ENCODE results near the gene TRPM3. TPM values are rescaled to one million over a fixed set of nuclear protein-coding genes. Genes with fewer than 3 reads are reported as not detected.

Gene TRPM3
- polyA plus RNA-seq, 3 donors from 2014 or later = not detected

DNA sequence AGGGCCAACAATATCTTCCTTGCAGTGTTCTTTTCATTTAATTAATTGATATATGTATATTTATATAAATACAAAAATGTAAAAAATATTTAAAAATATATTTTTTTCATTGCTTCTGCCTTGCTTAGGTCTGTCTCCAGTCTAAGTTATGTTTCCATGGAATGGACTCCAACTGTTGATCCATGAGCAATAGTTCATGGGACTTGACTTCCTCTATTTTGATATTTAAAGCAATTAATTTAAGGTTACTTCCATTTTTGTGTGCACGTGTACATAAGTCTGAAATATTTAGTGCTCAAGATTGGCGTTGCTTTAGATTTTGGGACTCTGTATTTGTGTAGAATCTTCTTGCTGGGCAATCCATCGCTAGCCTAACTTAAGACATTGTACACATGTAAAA, 551.6 kb downstream of the TRPM3 start:
- peaks cover 0 to 2% (median 0%) of the 10 kb centered on the region in 6 donors for H3K9me3 Mint-ChIP-seq
- H3K27me3 Mint-ChIP-seq (ENCODE audit: low read depth in 3 of 3) = no peaks in the 10 kb centered on the region
- no peaks in the 10 kb centered on the region for H3K36me3 Mint-ChIP-seq
- no peak overlapping the region for H3K27ac Mint-ChIP-seq
- H3K4me3 Mint-ChIP-seq = no peak overlapping the region
- H3K4me1 Mint-ChIP-seq = peaks cover 1 to 2% of the 10 kb centered on the region in 2 donors
- no peak for DNase-seq

DNA sequence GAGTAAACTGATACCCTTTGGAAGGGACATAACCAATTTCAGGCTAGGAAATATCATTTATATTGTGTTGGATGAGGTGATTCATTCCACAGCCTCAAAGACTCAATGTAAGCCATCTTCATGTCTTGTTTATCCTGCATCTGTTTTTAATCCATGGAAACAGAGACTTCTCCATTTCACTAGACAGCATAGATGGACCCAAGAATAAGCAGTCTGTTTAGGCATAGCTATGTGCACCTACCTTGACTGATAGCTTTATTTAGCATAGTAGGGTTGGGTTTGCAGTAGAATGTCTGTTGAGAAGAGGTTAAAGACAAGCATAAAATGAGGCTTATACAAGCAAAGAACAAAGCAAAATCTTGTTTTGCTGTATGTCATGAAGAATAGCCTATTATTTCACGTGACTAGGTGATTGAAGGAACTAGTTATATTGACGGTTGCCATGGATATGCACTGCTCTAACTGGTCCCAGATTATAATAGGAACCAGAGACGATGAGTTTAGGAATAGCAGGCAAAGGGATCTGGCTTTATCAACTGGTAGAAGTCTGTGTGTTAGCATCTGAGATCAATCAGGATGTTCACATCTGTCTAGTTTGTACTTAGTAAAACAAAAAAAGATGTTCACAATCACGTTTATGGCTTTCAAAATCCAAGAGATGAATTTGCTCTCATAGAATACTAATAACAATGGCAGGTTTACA, 552.2 kb downstream of the TRPM3 start:
- peaks cover 0 to 2% (median 0%) of the 10 kb centered on the region in 6 donors for H3K9me3 Mint-ChIP-seq
- peaks cover 6 to 7% of the 10 kb centered on the region in 2 donors for H3K4me1 Mint-ChIP-seq
- no peak overlapping the region for H3K4me3 Mint-ChIP-seq
- H3K27me3 Mint-ChIP-seq (ENCODE audit: low read depth in 3 of 3) = no peaks in the 10 kb centered on the region
- no peaks in the 10 kb centered on the region for H3K36me3 Mint-ChIP-seq
- no peak overlapping the region for H3K27ac Mint-ChIP-seq
- DNase-seq = no peak

DNA sequence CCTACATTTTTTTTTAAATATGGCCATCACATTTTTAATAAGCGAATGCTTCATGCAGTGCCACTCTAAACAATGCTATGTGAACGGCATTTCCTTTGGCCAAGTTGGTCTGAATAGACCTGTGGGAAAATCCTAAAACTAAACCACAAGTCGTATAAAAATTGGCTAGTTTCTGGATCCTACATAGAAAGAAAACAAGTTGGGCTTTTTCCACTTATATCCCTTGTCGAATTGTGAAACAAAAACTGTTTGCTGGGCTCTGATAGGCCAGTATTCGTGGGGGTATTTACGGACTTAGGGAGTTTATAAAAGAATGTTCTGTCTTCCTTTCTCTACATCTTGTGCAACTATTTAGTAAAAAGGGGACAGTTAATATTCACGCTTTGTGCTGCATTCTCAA, 553.9 kb downstream of the TRPM3 start:
- Mint-ChIP-seq H3K4me1 (peaks cover 22 to 24% of the 10 kb centered on the region in 2 donors), H3K9me3 (peaks cover 0 to 4% (median 0%) of the 10 kb centered on the region in 6 donors), H3K4me3 (no peak overlapping the region), H3K36me3 (no peaks in the 10 kb centered on the region), H3K27ac (no peak overlapping the region), H3K27me3 (ENCODE audit: low read depth in 3 of 3) (no peaks in the 10 kb centered on the region)
- DNase-seq = no peak

DNA sequence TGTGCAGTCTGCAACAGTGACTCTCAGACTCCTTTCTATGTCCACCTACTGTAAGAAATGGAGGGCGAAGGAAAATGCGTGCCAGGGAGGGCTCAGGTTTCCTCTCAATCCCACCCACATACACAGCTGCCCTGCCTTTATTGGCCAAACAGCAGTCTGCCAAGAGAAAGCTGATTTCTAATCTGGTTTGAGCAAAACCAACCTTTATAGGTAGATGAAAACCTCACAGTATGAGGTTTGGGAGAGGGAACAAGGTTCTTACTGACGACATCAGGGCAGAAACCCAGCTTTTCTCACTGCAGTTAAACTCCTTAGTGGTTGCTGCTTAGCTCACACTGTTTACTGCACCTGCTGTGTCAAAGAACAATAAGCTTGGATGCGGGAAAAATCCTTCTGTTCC, 554.7 kb downstream of the TRPM3 start:
- DNase-seq = no peak
- Mint-ChIP-seq H3K36me3 (no peaks in the 10 kb centered on the region), H3K9me3 (peaks cover 0 to 4% (median 0%) of the 10 kb centered on the region in 6 donors), H3K4me1 (peaks cover 22 to 24% of the 10 kb centered on the region in 2 donors), H3K27me3 (ENCODE audit: low read depth in 3 of 3) (no peaks in the 10 kb centered on the region), H3K27ac (no peak overlapping the region), H3K4me3 (no peak overlapping the region)

DNA sequence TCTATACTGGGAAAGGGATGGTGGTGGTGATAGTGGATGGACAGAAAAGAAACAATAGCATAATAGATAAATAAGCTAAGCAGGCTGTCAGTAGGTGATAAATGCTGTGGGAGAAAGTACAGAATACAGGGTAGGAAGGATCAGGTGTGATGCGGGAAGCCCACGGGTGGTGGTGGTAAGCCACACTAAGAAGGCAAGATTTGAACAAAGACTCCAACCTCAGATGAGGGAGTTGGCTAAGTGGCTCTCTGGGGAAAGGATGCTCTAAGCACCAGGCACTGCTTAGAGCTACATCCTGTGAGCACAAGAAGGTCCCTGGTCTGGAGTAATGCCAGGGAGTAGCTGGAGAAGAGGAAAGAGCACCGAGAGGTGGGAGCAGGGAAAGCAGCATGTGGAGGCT, 555.4 kb downstream of the TRPM3 start:
- Mint-ChIP-seq H3K27me3 (ENCODE audit: low read depth in 3 of 3) (no peaks in the 10 kb centered on the region), H3K4me3 (no peak overlapping the region), H3K36me3 (no peaks in the 10 kb centered on the region), H3K9me3 (peaks cover 0 to 4% (median 0%) of the 10 kb centered on the region in 6 donors), H3K27ac (no peak overlapping the region), H3K4me1 (peaks cover 22 to 24% of the 10 kb centered on the region in 2 donors)
- no peak for DNase-seq

DNA sequence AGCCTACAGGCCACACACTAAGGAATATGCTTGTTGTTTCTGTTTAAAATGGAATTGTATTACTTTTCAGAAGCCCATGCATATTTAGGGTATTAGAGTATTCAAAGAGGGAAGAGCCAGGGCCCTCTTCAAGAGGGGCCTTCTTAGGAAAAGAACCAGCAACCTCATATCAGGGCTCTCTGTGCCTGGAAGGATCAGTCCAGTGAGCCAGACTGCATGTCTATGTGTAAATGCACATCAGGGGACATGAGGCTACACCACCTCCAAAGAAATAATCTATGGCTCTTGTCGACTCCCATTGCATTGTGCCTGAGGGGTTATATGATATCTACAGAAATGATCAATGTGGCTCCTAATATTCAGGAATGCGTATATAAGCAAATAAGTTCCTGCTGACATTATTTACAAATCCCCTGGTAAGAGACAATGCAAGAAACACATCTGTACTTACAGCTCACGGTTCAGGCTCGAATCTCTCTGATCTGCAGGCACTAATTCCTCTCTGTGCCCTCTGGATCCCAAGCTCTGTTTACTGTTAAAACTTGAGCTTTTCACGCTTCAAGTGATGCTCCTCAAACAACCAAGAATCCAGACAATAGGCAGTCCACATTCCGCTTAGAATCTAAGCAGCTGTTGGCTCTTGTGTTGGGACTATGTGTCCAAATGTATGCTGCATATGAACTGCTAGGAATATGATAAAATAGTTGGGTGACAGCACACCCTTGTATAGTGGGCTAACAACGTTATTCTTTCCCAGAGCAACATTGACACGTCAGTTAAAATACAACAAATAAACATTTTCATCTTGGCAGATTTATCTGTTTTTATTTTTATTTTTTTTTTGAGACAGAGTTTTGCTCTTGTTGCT, 556.7 kb downstream of the TRPM3 start:
- DNase-seq = no peak

DNA sequence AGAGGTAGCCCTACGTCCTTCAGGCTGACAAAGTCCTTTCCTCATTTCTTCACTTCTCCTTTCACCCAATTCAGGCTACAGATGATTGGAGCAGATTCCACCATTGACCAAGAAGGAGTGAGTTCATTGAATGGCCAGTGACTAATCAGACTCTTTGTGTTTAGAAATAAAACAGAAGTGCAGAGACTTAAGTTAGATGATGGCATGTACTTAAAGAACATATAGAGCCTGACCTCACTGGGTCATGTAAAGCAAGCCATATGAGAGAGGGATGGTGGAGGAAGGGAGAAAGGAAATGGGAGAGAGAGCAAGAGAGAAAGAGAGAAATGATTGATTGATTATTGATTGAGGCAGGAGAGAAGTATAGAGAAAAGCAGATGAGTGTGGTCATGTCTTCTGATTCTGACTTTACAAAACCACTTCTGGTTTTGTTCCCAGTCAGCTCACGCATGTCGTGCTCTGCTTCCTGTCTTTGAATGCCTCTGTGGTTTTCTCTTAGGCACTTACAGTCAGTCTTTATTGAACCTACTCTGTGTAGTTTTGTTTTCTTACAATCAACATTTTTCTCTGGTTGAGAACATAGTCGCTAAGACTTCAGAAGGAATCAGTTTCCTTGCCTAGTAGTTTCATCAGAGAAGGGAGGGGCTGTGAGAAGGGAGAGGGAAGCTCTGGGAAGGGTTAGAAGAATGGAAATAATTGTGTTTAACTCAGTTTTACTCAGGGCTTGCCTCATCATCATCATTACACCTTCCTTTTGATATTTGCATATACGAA, 557.8 kb downstream of the TRPM3 start:
- no peaks in the 10 kb centered on the region for H3K36me3 Mint-ChIP-seq
- H3K4me1 Mint-ChIP-seq = peaks cover 22 to 24% of the 10 kb centered on the region in 2 donors
- H3K27me3 Mint-ChIP-seq (ENCODE audit: low read depth in 3 of 3) = peaks cover 0 to under 1% (median 0%) of the 10 kb centered on the region in 3 donors
- H3K27ac Mint-ChIP-seq = peak overlapping the region; percentile 52 to 92 (median 72)
- peaks cover 0 to 2% (median 0%) of the 10 kb centered on the region in 6 donors for H3K9me3 Mint-ChIP-seq
- peak; percentile 6 to 38 (median 30) for DNase-seq
- peak overlapping the region; percentile 30 to 67 (median 64) for H3K4me3 Mint-ChIP-seq

More for the DNA sequence above, 556.7 kb downstream of the TRPM3 start:
- peaks cover 0 to 2% (median 0%) of the 10 kb centered on the region in 6 donors for H3K9me3 Mint-ChIP-seq
- no peaks in the 10 kb centered on the region for H3K36me3 Mint-ChIP-seq
- H3K4me1 Mint-ChIP-seq = peaks cover 22 to 24% of the 10 kb centered on the region in 2 donors
- no peaks in the 10 kb centered on the region for H3K27me3 Mint-ChIP-seq (ENCODE audit: low read depth in 3 of 3)
- peak overlapping the region in 5 of 6 donors; percentile 52 to 92 (median 73) for H3K27ac Mint-ChIP-seq
- H3K4me3 Mint-ChIP-seq = peak overlapping the region in 3 of 5 donors; percentile 47 to 67 (median 57)

DNA sequence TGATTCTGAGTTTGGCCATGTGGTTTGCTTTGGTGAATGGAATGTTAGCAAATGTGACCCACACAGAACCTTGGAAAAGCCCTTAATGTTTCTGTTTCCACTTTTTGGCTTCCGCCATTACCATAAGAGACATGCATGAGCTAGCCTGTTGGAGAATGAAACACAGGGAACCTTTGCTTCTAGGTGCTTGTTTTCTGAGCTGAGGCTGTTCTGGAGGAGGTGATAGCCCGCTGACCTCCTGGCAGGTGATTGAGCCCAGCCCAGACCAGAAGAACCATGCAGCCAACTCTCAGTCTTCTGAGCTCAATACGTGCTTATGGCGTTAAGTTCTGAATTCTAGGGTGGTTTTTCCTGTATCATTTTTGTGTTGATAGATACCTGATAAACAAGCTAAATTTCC, 558.4 kb downstream of the TRPM3 start:
- DNase-seq = no peak
- peak overlapping the region; percentile 52 to 92 (median 72) for H3K27ac Mint-ChIP-seq
- peaks cover 22 to 24% of the 10 kb centered on the region in 2 donors for H3K4me1 Mint-ChIP-seq
- H3K9me3 Mint-ChIP-seq = peaks cover 0 to 2% (median 0%) of the 10 kb centered on the region in 6 donors
- no peaks in the 10 kb centered on the region for H3K36me3 Mint-ChIP-seq
- H3K27me3 Mint-ChIP-seq (ENCODE audit: low read depth in 3 of 3) = peaks cover 0 to 3% (median 0%) of the 10 kb centered on the region in 3 donors
- peak overlapping the region in 4 of 5 donors; percentile 47 to 67 (median 64) for H3K4me3 Mint-ChIP-seq

DNA sequence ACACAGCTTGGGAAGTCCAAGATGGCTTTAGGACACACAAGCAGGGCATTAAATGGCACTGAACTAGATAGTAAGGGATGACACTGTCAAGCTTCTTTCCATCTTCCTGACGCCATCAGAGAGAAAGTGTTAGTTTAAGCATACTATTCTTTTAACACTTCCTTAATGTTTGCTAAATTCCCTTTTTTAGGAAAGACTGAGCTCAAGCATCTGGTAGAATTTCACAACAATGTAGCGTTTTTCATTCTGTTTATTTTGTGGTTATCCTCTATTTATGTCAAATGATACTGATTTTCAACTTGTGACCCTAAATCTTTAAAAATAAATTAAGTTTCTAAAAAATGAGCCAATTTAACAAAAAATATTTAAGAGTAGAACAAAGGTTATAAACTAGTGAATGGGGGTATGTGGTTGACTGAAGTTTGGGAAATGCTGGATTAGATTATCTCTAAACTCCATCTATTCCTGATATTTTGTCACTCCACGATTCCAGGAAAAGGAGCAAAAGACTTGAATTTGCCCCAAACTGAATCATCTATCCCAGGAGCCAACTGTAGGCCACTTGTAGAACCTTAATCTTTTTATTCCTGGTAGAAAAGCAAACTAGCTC, 559.5 kb downstream of the TRPM3 start:
- peaks cover 0 to 3% (median 0%) of the 10 kb centered on the region in 3 donors for H3K27me3 Mint-ChIP-seq (ENCODE audit: low read depth in 3 of 3)
- H3K4me1 Mint-ChIP-seq = peaks cover 22 to 24% of the 10 kb centered on the region in 2 donors
- H3K4me3 Mint-ChIP-seq = no peak overlapping the region
- no peak overlapping the region for H3K27ac Mint-ChIP-seq
- H3K36me3 Mint-ChIP-seq = no peaks in the 10 kb centered on the region
- peaks cover 0 to 2% (median 0%) of the 10 kb centered on the region in 6 donors for H3K9me3 Mint-ChIP-seq
- no peak for DNase-seq

DNA sequence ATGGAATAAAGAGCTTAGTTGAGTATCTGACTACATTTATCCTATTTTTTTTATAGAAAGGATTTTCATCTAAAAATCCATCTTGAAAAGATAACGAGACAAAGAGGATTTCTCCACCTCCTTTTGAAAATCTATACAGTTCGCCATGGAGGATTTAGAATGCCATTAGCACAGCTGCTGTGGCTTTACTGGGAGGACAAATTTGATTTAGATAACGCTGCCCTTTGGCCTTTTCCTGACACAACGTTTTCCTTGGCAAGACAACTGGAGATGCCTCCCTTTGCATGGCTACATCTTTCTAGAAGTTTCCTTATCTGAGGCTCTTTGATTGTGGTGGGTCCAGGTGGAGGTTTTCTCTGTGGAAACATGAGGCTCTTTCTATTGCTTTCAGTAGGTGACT, 560.3 kb downstream of the TRPM3 start:
- Mint-ChIP-seq H3K4me1 (peaks cover 22 to 24% of the 10 kb centered on the region in 2 donors), H3K9me3 (peaks cover 0 to 2% (median 0%) of the 10 kb centered on the region in 6 donors), H3K36me3 (no peaks in the 10 kb centered on the region), H3K4me3 (no peak overlapping the region), H3K27me3 (ENCODE audit: low read depth in 3 of 3) (peaks cover 0 to 3% (median 0%) of the 10 kb centered on the region in 3 donors), H3K27ac (no peak overlapping the region)
- no peak for DNase-seq

DNA sequence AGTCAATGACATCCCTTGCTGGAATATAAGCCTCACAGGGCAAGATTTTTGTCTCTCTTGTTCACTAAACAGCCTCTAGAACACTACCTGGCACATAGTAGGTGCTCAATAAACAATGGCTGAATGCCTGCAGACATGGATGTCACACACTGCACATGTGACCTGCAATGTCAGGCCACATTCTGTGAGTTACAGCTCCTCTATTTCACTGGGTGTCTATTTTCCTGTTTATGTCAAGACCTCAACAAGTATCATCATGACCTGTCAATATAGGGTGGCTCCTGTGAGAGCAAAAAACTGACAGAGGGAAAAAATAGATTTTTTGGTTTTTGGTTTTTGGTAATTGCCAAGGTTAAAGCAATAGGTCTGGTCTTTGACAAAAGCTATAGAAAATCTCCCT, 562.3 kb downstream of the TRPM3 start:
- DNase-seq = no peak
- Mint-ChIP-seq H3K36me3 (no peaks in the 10 kb centered on the region), H3K27me3 (ENCODE audit: low read depth in 3 of 3) (peaks cover 0 to 3% (median 1%) of the 10 kb centered on the region in 3 donors), H3K27ac (no peak overlapping the region), H3K4me1 (peaks cover 15 to 16% of the 10 kb centered on the region in 2 donors), H3K9me3 (peaks cover 0 to 2% (median 0%) of the 10 kb centered on the region in 6 donors), H3K4me3 (no peak overlapping the region)

DNA sequence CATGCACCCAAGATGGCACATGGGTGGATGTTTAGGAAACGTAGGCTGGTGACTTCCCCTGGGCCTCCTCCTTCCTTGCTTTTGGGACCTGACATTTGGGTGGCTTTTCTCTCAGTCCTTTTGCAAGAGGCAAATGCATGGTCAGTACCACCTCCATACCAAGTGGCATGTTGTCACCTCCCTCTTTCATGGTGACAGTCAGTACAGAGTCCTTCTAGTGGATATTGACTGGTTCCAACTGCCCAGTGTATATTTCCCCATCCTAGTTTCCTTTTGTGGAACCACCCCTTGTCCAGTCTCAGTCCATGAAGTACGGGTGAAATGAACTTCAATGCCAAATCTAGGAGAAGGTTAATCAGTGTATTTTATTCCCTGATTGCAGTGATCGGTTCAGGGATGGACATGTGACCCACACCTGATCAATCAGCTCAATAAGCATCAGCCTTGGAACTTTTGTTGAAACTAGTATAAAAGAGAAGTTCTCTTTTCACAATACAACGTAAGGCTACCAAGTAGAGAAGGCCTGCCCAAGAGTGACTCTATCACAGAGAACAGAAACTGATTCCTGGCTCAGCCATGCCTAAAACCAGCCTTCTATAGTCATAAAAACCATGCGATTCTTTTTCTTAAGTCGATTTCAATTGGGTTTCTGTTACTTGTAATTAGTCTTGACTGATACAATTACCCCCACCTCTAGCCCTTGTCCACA, 563.6 kb downstream of the TRPM3 start:
- Mint-ChIP-seq H3K36me3 (no peaks in the 10 kb centered on the region), H3K9me3 (no peaks in the 10 kb centered on the region), H3K4me1 (peaks cover 2 to 3% of the 10 kb centered on the region in 2 donors), H3K4me3 (no peak overlapping the region), H3K27me3 (ENCODE audit: low read depth in 3 of 3) (peaks cover 0 to 5% (median 1%) of the 10 kb centered on the region in 3 donors), H3K27ac (no peak overlapping the region)
- no peak for DNase-seq

Measured in immature natural killer cell (primary cell).